Thoracic aorta (tissue), 2 donors: ENCODE results near the gene CUL5. TPM values are rescaled to one million over a fixed set of nuclear protein-coding genes. Genes with fewer than 3 reads are reported as not detected.

Experiments used
- ATAC-seq: fragments of 150-250 bp; one replicate; pipeline ENCODE4 v1.8.0; 2017; ENCODE audit warnings: low read depth; ENCODE audit not compliant: insufficient number of reproducible peaks, low FRiP score
- DNase-seq: peaks from one replicate; pipeline ENCODE4 v3.0.0-alpha.2; 2020; ENCODE audit warnings: low spot score
- H3K27ac ChIP-seq, 2 donors: fragments of 200-600 bp; sonication (generic); 1 replicate in 1 of 2; 2 replicates in 1 of 2; pipeline ENCODE4 v1.5.1; 2016; ENCODE audit warnings: mild to moderate bottlenecking in 2 of 2, moderate library complexity in 2 of 2
- H3K27me3 ChIP-seq: fragments of 200-600 bp; sonication (generic); replicated peaks from 2 replicates; pipeline ENCODE4 v1.6.0; 2016; ENCODE audit warnings: mild to moderate bottlenecking; ENCODE audit not compliant: insufficient read depth
- H3K36me3 ChIP-seq: fragments of 200-600 bp; sonication (generic); one replicate; pipeline ENCODE4 v1.5.1; 2016
- H3K4me1 ChIP-seq, 2 donors: fragments of 200-600 bp; sonication (generic); 1 replicate in 1 of 2; 2 replicates in 1 of 2; pipeline versions ENCODE4 v1.5.1 to v1.6.0; 2016; ENCODE audit warnings: low read depth in 2 of 2, mild to moderate bottlenecking in 1 of 2; ENCODE audit not compliant: control insufficient read depth in 1 of 2
- H3K4me3 ChIP-seq: fragments of 200-600 bp; sonication (generic); 2 replicates; pipeline ENCODE4 v1.5.1; 2016; ENCODE audit warnings: mild to moderate bottlenecking
- H3K9me3 ChIP-seq: fragments of 200-600 bp; sonication (generic); 2 replicates; pipeline ENCODE4 v1.5.1; 2016
- total RNA-seq, 2 donors: library from RNA; depleted of rRNA; stranded (reverse); fragments of >200 nt; gene quantifications; one replicate each; pipeline versions ENCODE4 v1.1.0 to v1.2.3, GENCODE V29; 2016
- TF ChIP-seq, protein P1 (sequence below): fragments of 200-600 bp; sonication (generic); IDR thresholded peaks from one replicate; pipeline ENCODE4 v1.5.1; 2019; ENCODE audit warnings: antibody characterized with exemption

Gene CUL5
- total RNA-seq, 2 donors from 2014 or later = 22.7 to 27.0 TPM

- no peaks in the 10 kb centered on the region for H3K27me3 ChIP-seq
- TF ChIP-seq, protein P1, sequence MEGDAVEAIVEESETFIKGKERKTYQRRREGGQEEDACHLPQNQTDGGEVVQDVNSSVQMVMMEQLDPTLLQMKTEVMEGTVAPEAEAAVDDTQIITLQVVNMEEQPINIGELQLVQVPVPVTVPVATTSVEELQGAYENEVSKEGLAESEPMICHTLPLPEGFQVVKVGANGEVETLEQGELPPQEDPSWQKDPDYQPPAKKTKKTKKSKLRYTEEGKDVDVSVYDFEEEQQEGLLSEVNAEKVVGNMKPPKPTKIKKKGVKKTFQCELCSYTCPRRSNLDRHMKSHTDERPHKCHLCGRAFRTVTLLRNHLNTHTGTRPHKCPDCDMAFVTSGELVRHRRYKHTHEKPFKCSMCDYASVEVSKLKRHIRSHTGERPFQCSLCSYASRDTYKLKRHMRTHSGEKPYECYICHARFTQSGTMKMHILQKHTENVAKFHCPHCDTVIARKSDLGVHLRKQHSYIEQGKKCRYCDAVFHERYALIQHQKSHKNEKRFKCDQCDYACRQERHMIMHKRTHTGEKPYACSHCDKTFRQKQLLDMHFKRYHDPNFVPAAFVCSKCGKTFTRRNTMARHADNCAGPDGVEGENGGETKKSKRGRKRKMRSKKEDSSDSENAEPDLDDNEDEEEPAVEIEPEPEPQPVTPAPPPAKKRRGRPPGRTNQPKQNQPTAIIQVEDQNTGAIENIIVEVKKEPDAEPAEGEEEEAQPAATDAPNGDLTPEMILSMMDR = no peak
- ATAC-seq = no peak
- H3K9me3 ChIP-seq = no peaks in the 10 kb centered on the region
- no peak overlapping the region for H3K27ac ChIP-seq
- no peak for DNase-seq
- H3K4me1 ChIP-seq = peaks cover 0 to 5% of the 10 kb centered on the region in 2 donors
- H3K4me3 ChIP-seq = no peak overlapping the region
- H3K36me3 ChIP-seq = peaks cover 30% of the 10 kb centered on the region
Observed at GRCh38 chr11:108135845-108136544, 127.3 kb downstream of the CUL5 start.

DNA sequence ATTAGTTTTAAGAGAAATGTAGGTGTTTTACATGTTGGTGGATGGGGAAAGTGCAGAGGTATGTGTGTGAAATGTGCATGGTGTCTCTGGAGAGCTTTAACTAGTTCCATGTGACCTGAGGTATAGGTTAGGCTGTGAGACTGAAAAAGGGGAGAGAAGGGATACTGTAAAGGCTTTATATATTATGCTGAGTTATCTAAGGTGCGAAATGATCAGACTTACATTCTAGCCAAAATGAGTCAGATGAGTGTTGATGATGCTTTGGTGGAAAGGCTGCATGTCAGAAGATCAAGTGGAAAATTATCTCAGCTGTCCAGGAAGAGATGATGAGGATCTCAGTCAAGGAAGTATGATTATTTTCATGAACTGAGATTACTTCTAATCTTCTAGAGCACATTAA lies 128.5 kb downstream of the CUL5 start:
- Histone ChIP-seq H3K4me3 (no peak overlapping the region), H3K36me3 (peaks cover 28% of the 10 kb centered on the region), H3K4me1 (no peaks in the 10 kb centered on the region), H3K9me3 (no peaks in the 10 kb centered on the region), H3K27me3 (no peaks in the 10 kb centered on the region), H3K27ac (no peak overlapping the region)
- TF ChIP-seq, protein P1 = no peak
- no peak for DNase-seq
- no peak for ATAC-seq

DNA sequence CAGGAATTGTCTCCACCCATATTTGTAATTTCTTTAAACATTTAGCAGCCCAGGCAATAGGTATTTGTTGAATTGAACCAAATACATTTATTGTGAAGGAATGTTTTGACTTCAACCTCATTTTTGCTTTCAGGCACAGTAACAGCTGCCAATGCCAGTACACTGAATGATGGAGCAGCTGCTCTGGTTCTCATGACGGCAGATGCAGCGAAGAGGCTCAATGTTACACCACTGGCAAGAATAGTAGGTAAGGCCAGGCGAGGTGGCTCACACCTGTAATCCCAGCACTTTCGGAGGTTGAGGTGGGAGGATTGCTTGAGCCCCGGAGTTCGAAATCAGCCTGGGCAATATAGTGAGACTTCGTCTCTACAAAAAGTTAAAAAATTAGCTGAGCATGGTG lies 133.6 kb downstream of the CUL5 start:
- no peak for DNase-seq
- H3K4me1 ChIP-seq = no peaks in the 10 kb centered on the region
- H3K27me3 ChIP-seq = no peaks in the 10 kb centered on the region
- no peak for ATAC-seq
- H3K27ac ChIP-seq = no peak overlapping the region
- TF ChIP-seq, protein P1 = no peak
- H3K9me3 ChIP-seq = no peaks in the 10 kb centered on the region
- no peak overlapping the region for H3K4me3 ChIP-seq
- H3K36me3 ChIP-seq = peaks cover 47% of the 10 kb centered on the region

DNA sequence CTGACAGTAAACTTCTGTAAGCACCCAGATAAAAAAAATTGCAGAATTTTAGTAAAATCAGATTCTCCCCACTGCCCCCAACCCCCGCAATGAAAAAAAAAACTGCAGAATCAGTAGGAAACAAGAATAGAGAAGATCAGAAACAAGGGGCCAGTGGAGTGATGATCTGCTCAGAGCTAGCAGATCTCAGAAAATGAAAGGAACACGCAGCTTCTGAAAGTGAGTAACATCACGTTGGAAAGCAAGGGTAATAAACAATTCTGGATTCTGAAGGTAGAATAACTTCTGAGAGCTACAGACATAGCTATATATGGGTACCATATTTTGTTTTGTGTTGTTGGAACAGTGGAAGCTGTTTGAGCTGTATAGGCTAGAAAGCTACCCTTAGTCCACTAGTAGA lies 135.9 kb downstream of the CUL5 start:
- H3K9me3 ChIP-seq = no peaks in the 10 kb centered on the region
- no peak overlapping the region for H3K4me3 ChIP-seq
- ATAC-seq (no peak), DNase-seq (no peak)
- TF ChIP-seq, protein P1 = no peak
- H3K36me3 ChIP-seq = peaks cover 64% of the 10 kb centered on the region
- H3K4me1 ChIP-seq = no peaks in the 10 kb centered on the region
- no peaks in the 10 kb centered on the region for H3K27me3 ChIP-seq
- H3K27ac ChIP-seq = no peak overlapping the region

- Histone ChIP-seq H3K27ac (no peak overlapping the region), H3K27me3 (no peaks in the 10 kb centered on the region), H3K4me1 (no peaks in the 10 kb centered on the region), H3K9me3 (no peaks in the 10 kb centered on the region), H3K36me3 (peaks cover 59% of the 10 kb centered on the region), H3K4me3 (no peak overlapping the region)
- TF ChIP-seq, protein P1 = no peak
- ATAC-seq = no peak
- no peak for DNase-seq
Observed at GRCh38 chr11:108147150-108147549, 138.5 kb downstream of the CUL5 start.
